NCI-H1694 (cell line): ENCODE data around the gene CTBP2.

Experiments
- DNase-seq: peaks from one replicate; lab custom pipeline; 2025; lab: John Stamatoyannopoulos, UW

Gene CTBP2

DNA sequence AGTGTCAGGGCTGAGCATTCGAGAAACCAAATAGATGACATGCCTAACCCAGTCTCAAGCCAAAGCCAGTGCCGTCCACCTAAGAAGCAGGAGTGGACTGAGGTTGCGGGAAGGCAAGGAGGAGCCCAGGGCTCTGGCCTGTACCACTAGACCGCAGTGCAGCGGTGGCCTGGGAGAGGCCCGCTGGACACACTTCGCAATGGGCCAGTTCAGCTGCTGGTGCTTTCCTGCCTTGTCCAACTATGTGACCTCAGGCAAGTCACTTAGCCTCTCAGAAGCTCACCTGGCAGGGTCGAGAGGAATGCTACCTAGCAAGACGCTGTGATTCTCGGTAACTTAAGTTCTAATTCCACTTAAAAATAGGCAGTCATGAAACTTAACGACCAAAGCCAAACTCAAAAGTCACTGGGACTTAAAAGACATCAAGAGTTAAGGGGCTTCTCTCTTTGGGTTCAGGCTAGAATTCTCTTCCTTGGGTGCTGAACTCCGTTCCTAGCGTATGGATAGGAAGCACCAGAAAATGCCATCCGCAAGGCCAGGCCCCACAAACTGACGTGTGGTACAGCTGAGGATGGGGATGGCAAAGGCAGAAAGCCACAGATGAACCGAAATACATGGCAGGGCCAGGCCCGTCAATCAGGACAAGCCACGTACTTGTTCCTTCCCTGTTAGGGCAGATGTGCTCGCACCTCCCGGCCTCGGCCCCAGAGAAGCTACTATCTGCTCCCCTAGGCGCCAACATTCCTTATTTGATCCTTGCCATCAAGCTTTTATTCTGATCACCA, 34.2 kb downstream of the CTBP2 start:
- no peak for DNase-seq

- DNase-seq = no peak
These were observed 35.5 kb downstream of the CTBP2 start for GRCh38 chr10:125124907-125125306.

DNA sequence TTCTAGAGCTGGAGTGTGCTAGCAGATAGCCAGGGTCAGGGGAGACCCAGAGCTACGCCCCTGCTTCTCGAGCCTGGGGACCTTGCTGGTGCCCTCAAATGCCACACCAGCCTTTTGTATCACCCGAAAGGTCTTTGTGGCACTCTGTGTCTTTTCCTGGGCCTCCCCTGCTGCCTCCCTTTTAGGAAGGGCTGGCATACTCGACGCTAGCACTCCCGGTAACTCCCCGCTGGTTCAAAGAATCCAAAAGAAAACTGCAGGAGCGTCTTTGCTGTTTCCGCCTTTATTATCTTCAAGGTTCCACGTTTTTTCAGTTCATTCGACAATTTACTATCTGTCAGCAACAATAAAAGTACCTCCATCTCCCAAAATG, 36.3 kb downstream of the CTBP2 start:
- no peak for DNase-seq

GRCh38 chr10:125123476-125124114, 36.8 kb downstream of the CTBP2 start:
- no peak for DNase-seq

DNA sequence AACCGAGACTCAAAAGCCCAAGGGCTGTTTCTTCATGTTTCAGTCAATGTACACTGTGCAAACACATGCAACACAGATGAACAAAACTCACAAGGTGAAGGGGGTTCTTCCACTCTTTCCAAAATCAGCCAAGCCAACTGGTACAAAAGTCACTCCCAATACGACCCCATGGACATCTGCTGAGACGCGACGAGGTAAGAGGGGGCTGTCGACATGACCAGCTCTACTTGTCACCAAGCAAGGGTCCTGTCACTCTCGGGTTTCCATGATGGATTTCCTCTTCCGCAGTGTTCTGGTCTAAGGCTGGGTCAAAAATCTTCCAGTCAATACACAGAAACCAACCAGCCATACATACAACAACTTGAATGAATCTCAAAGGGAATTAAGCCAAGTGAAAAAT, 37.8 kb downstream of the CTBP2 start:
- DNase-seq = no peak

DNA sequence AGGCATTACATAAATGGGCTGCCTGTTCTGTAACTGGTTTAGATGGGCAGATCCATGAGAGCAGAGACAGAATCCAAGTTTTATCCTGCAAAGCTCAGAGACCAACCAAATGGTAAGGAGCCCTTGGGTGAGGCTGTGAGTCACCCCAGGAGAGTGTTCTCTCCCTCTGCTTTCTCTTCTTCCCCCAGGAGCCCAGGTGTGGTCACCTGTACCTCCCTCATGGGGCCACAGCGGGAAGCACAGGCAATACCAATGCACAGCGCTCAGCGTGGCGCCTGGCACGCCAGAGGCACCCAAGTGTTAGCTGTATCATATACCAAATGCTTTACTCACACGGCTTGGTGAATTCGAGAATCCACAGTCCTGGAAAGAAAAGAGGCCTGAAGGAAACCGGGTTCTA, 39.4 kb downstream of the CTBP2 start:
- DNase-seq = no peak

- DNase-seq = no peak
These were observed 40.2 kb downstream of the CTBP2 start for GRCh38 chr10:125120053-125120710.

GRCh38 chr10:125118701-125119100, 41.7 kb downstream of the CTBP2 start:
- DNase-seq = no peak

GRCh38 chr10:125118011-125118611, 42.3 kb downstream of the CTBP2 start:
- no peak for DNase-seq

GRCh38 chr10:125116652-125117310, 43.6 kb downstream of the CTBP2 start:
- DNase-seq = no peak

DNA sequence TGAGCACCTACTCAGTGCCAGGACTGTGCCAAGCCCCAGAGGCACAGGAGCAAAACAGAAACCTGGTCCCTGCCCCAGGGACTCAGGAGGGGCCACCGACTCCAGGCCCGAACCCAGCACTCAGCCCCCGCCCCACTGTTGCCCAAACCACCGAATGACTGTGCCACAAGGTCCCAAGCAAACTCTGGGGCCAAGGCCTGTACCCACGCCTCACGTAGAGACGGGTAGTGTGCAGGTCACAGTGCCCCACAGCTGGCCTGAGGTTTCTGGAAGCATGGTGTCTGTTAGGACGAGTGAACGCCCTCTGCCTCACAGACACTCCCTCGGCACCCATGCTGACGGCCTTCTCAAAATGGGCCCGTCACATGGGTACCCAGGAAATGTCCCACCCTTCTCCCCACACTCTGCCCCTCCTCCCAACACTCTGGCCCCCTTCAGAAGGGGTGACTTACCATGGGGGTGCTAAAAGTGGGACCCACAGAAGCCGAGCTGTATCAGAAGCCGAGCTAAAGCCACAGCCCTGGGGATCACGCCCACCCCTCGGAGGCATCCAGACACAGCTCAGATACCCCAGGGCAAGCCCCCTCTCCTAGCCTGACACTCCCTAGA, 44.2 kb downstream of the CTBP2 start:
- DNase-seq = no peak

GRCh38 chr10:125115409-125115808, 45.0 kb downstream of the CTBP2 start:
- no peak for DNase-seq

DNA sequence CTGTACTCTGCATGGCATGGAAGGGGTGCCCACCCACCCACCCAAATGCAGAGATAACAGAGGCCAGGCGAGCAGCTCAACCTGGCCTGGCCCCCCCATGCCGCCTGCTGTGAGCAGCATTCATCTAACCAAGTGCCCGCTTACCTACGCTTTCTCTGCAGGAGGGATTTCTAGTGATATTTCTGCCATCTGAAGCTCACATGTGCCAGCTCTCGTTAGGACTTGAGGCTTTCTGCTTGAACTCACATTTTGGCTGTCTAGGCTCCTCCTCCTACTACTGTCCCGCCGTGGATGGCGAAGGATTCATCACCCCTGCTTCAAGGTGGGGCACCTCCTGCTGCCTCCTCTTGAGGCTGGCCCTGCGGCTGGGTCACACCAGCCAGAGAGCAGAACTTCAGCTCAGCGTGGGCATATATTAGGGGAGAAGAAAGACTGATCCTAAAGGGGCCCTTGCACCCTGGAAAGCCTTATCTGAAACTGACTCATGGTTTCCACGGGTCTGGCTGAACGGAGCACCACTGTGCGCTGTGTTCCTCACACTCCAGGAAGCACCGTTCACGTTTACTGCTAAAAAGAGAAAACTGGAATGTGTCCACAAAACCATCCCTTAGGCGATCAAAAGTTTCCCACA, 45.5 kb downstream of the CTBP2 start:
- no peak for DNase-seq

- DNase-seq = no peak
These were observed 46.5 kb downstream of the CTBP2 start for GRCh38 chr10:125113691-125114371.

DNA sequence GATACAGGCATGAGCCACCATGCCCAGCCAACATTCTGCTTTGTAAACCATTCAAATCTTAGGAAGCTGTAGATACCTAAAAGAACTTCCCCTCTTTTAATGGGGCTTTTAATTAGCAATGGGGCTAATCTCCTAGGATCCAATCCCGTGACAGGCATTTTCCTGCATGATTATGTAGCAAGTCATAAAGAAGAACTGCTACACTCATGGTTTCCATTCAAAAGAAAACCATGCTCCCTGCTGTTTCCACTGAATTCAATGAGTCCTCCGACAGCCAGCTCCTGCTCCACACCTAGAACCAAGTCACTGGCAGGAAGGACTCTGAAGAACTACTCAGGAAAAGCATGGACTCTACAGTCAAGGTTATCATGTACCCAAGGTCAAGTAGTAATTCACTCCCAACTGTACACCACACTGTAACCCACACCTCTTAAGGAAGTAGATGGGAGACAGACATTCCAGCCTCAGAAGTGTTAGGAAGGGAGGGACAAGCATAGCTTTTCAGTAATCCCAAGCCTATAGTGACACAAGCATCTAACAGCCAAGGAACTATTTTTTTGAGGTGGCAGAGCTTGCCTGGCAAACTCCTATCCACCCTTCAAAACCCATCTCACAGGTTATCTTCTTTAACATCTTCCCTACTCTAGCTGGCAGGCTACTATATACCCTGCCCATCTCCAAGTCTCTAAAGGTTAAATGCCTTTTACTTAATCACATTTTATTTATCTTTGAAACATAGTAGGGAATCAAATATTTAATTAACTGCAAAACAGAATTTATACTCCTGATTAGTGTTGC, 47.5 kb downstream of the CTBP2 start:
- no peak for DNase-seq

DNA sequence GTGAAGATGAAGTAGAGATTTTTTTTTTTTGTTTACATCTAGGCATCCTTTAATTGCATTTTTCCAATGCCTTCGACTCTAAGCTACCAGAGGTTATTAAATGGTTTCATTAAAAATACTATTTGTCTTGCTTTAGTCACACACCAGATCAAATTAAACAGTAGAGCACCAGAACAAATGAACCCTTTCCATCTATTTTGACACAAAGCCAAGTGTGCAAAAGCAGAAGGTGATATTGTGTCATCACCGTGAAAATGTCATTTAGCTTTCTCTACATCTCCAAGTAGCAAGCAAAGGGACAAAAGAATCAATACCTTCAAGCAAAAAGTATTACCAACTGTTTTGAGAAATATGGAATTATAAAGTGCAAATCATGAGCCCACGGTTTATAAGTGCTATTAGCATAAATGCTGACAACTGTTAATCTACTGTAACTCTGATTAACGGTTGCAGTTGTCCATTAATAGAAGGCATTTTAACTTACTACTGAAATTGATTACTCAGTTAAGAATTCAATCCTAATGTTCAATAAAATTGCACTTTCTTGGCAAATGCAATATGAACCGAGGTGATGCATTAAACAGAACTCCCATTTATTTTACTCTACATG, 49.1 kb downstream of the CTBP2 start:
- no peak for DNase-seq

GRCh38 chr10:125107965-125108580, 52.3 kb downstream of the CTBP2 start:
- no peak for DNase-seq

DNA sequence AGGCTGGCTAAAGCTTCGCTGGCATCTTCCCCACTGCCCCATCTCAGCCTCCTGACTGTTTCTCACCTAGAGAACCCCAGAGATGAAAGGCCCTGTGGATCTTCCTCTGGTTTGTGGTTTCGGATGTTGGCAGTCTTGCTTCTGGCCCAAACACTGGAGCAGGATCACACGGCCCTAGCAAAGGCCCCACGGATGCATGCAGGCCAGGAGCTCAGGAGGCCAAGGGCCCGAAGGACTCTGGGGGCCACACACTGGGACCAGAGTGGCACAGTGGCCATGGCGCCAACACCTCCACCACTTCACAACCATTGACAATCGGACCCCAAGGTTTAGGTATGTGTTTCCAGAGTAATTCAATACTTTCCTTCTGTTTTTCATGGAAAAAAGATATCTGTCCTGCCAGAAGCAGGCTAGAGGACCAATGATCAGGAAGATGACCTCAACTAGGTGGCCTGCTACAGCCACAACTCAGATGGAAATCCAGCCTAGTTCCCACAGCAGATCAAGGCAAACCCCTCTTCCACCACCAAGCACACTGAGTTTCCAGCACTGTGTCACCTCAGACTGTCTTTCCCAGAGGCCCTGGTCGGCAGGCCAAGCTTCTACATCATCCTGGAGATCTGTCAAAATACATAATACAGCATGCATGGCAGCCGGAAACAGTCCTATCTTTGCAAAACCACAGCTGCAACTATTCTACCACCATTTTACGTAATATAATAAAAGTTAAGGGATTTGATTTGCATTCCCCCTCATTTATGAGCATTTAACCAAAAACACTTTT, 53.0 kb downstream of the CTBP2 start:
- no peak for DNase-seq
